BLaER1 (cell line): ENCODE results near the gene SLC22A12.
"Not testable (repeated sequence)": the region's sequence is repeated elsewhere in the genome, so short reads cannot be mapped to it uniquely, and the experiment has no call there.

Source experiments
- H3K27ac ChIP-seq: shearing (Covaris generic); formaldehyde crosslinking; 2 replicates; pipeline ENCODE4 v1.8.1; 2022
- H3K27me3 ChIP-seq: shearing (Covaris generic); formaldehyde crosslinking; 2 replicates; pipeline ENCODE4 v1.8.1; 2022
- H3K36me3 ChIP-seq: shearing (Covaris generic); formaldehyde crosslinking; 2 replicates; pipeline ENCODE4 v1.8.1; 2022
- H3K4me1 ChIP-seq: shearing (Covaris generic); formaldehyde crosslinking; 2 replicates; pipeline ENCODE4 v1.8.1; 2022
- H3K4me2 ChIP-seq: shearing (Covaris generic); formaldehyde crosslinking; 2 replicates; pipeline ENCODE4 v1.8.1; 2022
- H3K4me3 ChIP-seq: shearing (Covaris generic); formaldehyde crosslinking; 2 replicates; pipeline ENCODE4 v1.8.1; 2022
- H3K9ac ChIP-seq: shearing (Covaris generic); formaldehyde crosslinking; 2 replicates; pipeline ENCODE4 v1.8.1; 2022
- H3K9me3 ChIP-seq: shearing (Covaris generic); formaldehyde crosslinking; 2 replicates; pipeline ENCODE4 v1.8.1; 2022
- H4K20me1 ChIP-seq: shearing (Covaris generic); formaldehyde crosslinking; 2 replicates; pipeline ENCODE4 v1.8.1; 2022
- Cebpa-rat ChIP-seq: shearing (Covaris generic); IDR thresholded peaks from 2 replicates; pipeline ENCODE4 v1.8.1; 2022

SLC22A12 gene

GRCh38 chr11:64556044-64556720 is 34.8 kb upstream of the SLC22A12 start:
- no peak for TF ChIP-seq Cebpa-rat
- H3K9ac ChIP-seq = peak overlapping the region; percentile 75
- peak overlapping the region; percentile 92 for H3K4me2 ChIP-seq
- H3K27me3 ChIP-seq = no peaks in the 10 kb centered on the region
- H3K36me3 ChIP-seq = no peaks in the 10 kb centered on the region
- peak overlapping the region; percentile 41 for H3K4me3 ChIP-seq
- H4K20me1 ChIP-seq = no peaks in the 10 kb centered on the region
- H3K27ac ChIP-seq = peak overlapping the region; percentile 92
- H3K9me3 ChIP-seq = no peaks in the 10 kb centered on the region
- peaks cover 78% of the 10 kb centered on the region for H3K4me1 ChIP-seq

- peaks cover 74% of the 10 kb centered on the region for H3K4me1 ChIP-seq
- H3K27me3 ChIP-seq = no peaks in the 10 kb centered on the region
- H3K9me3 ChIP-seq = no peaks in the 10 kb centered on the region
- H3K4me3 ChIP-seq = no peak overlapping the region
- H3K36me3 ChIP-seq = no peaks in the 10 kb centered on the region
- H3K27ac ChIP-seq = peak overlapping the region; percentile 92
- TF ChIP-seq Cebpa-rat = no peak
- H3K9ac ChIP-seq = peak overlapping the region; percentile 75; the same call in 1 of the 2 replicates
- H3K4me2 ChIP-seq = peak overlapping the region; percentile 92
- H4K20me1 ChIP-seq = no peaks in the 10 kb centered on the region
These were observed 34.2 kb upstream of the SLC22A12 start for GRCh38 chr11:64556721-64557250.

GRCh38 chr11:64558065-64558745 is 32.8 kb upstream of the SLC22A12 start:
- Histone ChIP-seq H4K20me1 (no peaks in the 10 kb centered on the region), H3K4me2 (peak overlapping the region; percentile 92), H3K9me3 (no peaks in the 10 kb centered on the region), H3K27me3 (no peaks in the 10 kb centered on the region), H3K9ac (peak overlapping the region; percentile 40; the same call in 1 of the 2 replicates), H3K4me1 (peaks cover 74% of the 10 kb centered on the region), H3K27ac (peak overlapping the region; percentile 47), H3K4me3 (no peak overlapping the region), H3K36me3 (no peaks in the 10 kb centered on the region)
- TF ChIP-seq Cebpa-rat = no peak

- no peaks in the 10 kb centered on the region for H3K27me3 ChIP-seq
- no peaks in the 10 kb centered on the region for H3K36me3 ChIP-seq
- no peak for TF ChIP-seq Cebpa-rat
These were observed 32.2 kb upstream of the SLC22A12 start for GRCh38 chr11:64558869-64559268.

GRCh38 chr11:64559351-64560138 is 31.5 kb upstream of the SLC22A12 start:
- no peaks in the 10 kb centered on the region for H3K9me3 ChIP-seq
- peaks cover 67% of the 10 kb centered on the region for H3K4me1 ChIP-seq
- H3K9ac ChIP-seq = no peak overlapping the region; the same call in 1 of the 2 replicates
- no peak overlapping the region for H3K4me3 ChIP-seq
- peak overlapping the region; percentile 92 for H3K4me2 ChIP-seq
- no peaks in the 10 kb centered on the region for H4K20me1 ChIP-seq
- H3K27ac ChIP-seq = peak overlapping the region; percentile 47
- no peak for TF ChIP-seq Cebpa-rat
- no peaks in the 10 kb centered on the region for H3K36me3 ChIP-seq
- no peaks in the 10 kb centered on the region for H3K27me3 ChIP-seq

More at GRCh38 chr11:64558869-64559268, 32.2 kb upstream of the SLC22A12 start:
- peak overlapping the region; percentile 47 for H3K27ac ChIP-seq
- peak overlapping the region; percentile 92 for H3K4me2 ChIP-seq
- no peaks in the 10 kb centered on the region for H3K9me3 ChIP-seq
- no peak overlapping the region for H3K4me3 ChIP-seq
- peaks cover 67% of the 10 kb centered on the region for H3K4me1 ChIP-seq
- peak overlapping the region; percentile 48; the same call in 1 of the 2 replicates for H3K9ac ChIP-seq
- no peaks in the 10 kb centered on the region for H4K20me1 ChIP-seq

GRCh38 chr11:64560139-64560771 is 30.8 kb upstream of the SLC22A12 start:
- Histone ChIP-seq H3K4me2 (peak overlapping the region; percentile 92; the same call in 1 of the 2 replicates), H3K9ac (no peak overlapping the region; the same call in 1 of the 2 replicates), H3K4me1 (peaks cover 67% of the 10 kb centered on the region), H3K27ac (peak overlapping the region; percentile 41; the same call in 1 of the 2 replicates), H4K20me1 (no peaks in the 10 kb centered on the region), H3K36me3 (no peaks in the 10 kb centered on the region), H3K27me3 (no peaks in the 10 kb centered on the region), H3K4me3 (no peak overlapping the region), H3K9me3 (no peaks in the 10 kb centered on the region)
- no peak for TF ChIP-seq Cebpa-rat

GRCh38 chr11:64560941-64561340 is 30.1 kb upstream of the SLC22A12 start:
- Histone ChIP-seq H3K36me3 (no peaks in the 10 kb centered on the region), H3K4me3 (no peak overlapping the region), H3K9me3 (no peaks in the 10 kb centered on the region), H3K4me2 (no peak overlapping the region), H3K4me1 (peaks cover 67% of the 10 kb centered on the region), H3K9ac (no peak overlapping the region), H3K27ac (peak overlapping the region; percentile 41; the same call in 1 of the 2 replicates), H3K27me3 (no peaks in the 10 kb centered on the region), H4K20me1 (no peaks in the 10 kb centered on the region)
- no peak for TF ChIP-seq Cebpa-rat

GRCh38 chr11:64561429-64561828 is 29.6 kb upstream of the SLC22A12 start:
- H4K20me1 ChIP-seq, H3K4me3 ChIP-seq, H3K9me3 ChIP-seq, H3K9ac ChIP-seq, H3K27ac ChIP-seq, H3K4me2 ChIP-seq, H3K27me3 ChIP-seq, H3K36me3 ChIP-seq: not testable (repeated sequence)
- peaks cover 67% of the 10 kb centered on the region for H3K4me1 ChIP-seq
